Stimulated activated CD4-positive, alpha-beta T cell treated with anti-CD3 and anti-CD28 coated beads, Interleukin-1b, Interleukin-23, amount 100 ng/mL, for 1 hour (primary cell): ENCODE results near the gene BSN.

Source experiments
- DNase-seq, 2 donors: peaks; one replicate each; pipeline ENCODE4 v3.0.0-alpha.2; 2020; ENCODE audit warnings: low read depth in 2 of 2

Gene BSN

DNA sequence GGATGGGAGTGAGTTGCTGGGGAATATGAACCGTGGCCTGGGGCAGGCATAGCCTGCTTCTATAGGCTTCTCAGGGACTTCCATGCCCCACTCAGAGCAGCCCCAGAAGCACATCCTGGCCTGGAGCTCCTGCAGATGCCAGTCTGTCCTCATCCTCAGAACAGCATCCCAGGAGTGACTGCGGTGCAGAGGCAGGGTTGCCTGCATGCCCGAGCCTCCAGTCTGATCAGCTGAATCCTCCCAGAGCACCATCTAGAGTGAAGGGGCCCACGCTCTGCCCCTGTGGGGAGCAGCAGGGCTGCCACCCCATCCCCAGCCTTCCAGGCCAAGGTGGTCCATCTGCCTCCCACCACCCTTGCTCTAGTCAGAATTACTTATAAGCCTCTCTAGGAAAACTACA is 75.2 kb downstream of the BSN start:
- no peak for DNase-seq

DNA sequence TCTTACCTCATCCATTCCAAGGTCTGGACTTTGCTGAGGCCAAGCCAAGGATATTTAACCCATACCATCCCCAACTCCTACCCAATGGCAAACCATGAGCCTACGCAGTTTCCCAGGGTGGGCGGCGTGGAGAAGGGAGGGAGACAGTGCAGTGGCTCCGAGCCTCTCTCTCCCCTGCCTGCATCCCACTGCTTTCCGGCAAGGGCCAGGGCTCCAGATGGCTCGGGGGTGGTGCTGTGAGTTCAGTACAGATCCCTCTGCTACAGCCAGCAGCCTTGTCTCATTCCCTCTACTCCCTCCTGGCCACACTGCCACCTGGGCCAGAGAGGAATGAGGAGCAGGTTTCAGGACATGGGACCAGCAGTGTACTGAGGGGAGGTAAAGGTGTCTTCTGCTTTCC is 75.6 kb downstream of the BSN start:
- no peak for DNase-seq

DNA sequence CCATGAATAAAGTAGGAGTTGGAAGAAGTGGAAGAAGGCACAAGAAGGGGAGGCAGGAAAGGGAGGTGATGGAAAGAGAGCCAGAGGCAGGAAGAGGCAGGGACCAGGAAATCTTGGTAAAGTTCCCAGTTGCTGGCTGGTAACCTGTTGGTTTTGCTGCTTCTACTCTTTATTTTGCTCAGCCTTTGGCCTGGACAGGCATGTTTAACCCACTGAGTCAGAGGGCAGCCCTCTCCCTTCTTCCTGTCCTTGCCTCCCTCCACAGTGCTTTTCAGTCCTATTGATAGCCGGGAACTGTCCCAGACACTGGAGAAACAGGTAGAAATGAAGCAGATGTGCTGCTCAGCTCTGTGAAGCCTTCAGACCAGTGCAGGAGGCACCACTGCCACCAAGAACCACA is 76.5 kb downstream of the BSN start:
- no peak for DNase-seq

DNA sequence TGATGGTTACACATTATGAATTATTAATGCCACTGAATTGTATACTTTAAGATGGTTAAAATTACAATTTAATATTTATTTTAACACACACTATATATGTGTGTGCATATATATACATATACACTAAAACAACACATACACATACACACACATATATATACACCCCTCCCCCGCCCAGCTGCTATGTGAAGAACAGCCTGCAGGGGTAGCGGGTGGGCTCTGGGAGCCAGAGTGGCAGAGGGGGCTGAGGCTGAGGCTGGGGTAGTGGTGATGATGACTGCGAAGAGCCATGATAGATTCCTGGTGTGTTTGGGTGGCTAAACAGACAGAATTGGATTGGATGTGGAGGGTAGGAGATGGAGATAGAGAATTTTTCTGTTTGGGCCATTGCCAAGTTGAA is 80.5 kb downstream of the BSN start:
- DNase-seq = no peak

DNA sequence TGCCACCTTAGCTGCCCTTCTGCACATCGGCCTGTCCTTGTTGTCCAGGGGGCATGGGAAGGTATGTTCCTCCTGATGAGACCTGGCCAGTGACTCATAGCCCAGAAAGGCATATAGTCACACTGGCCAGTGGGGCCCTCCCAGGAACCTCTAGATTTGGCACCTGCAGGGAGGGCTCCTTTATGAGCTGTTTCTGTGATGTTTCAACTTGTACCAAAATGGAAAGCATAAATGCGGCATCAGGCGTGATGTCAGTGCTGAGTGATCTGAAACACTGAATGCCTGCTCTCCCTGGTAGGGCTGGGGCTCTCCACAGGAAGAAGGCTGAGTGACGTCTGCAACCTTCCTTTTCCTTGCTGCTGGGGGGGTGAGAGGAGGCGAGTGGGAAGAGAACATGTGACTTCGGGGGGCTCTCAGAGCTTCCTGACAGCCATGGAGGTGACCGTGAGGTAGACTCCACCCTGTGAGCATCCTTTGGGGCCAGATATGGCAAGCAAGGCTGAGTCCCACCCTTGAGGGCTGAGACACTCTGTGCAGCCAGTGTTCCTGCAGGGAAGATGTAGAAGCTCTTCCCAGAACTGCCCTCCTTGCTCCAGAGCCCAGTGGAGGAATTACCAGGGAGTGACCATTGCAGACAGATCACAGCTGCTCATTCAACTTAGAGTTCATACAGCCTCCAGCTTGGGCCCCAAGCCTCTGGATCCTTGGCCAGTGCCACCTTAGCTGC is 82.8 kb downstream of the BSN start:
- no peak for DNase-seq

DNA sequence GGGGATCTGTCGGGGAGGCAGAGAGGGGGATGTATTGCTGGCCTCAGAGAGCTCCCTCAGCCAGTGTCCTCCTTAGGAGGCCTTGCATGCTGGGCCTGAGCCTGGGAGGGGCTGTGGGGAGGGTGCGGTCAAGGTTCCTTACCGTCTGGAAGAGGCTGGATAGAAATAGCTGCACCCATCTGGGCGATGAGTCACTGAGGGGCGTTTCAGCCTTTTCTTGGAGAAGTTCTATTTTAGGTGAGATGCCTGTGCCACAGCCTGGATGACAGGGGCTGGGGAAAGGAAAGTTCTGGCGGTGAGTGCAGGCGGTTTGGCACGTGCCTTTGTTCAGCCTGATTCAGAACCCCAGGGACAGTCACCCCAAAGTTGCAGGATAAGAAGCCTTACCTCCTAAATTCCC is 84.2 kb downstream of the BSN start:
- DNase-seq = no peak

DNA sequence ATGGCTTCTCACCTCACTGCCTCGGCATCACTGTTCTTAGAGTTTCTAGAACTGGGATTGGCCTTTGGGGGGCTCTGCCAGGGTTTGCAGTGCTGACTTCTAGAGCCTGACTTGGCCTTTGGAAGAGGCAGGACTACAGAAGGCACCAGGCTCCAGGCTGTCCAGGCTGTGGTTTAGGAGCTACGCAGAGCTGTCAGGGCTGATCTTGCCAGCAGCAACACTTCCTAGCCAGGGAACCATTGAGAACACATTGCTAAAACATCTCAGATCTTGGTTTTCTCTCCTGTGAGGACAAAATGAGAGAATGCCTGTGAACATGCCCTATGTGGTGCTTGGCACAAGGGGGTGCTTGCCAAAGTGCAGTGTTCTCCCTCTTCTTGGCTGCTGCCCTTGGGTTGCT is 85.3 kb downstream of the BSN start:
- DNase-seq = no peak

DNA sequence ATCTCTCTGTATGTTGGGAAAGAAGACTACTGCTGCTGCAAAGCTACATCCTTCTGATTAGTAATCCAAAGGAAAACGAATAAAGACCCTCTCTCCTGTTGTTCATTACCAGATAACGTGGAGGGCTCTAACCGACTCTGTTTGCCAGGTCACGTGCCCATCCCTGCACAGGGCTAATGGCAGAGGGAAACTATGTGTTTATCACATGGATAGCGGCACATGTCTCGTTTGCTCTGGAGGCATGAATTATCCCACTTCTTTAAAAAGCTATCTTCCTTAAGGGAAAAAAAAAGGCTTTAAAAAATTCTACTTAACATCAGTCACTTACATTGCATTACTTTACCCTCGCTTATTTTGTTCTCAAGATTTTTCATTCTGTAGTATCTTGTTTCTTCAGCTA is 87.0 kb downstream of the BSN start:
- DNase-seq = no peak

DNA sequence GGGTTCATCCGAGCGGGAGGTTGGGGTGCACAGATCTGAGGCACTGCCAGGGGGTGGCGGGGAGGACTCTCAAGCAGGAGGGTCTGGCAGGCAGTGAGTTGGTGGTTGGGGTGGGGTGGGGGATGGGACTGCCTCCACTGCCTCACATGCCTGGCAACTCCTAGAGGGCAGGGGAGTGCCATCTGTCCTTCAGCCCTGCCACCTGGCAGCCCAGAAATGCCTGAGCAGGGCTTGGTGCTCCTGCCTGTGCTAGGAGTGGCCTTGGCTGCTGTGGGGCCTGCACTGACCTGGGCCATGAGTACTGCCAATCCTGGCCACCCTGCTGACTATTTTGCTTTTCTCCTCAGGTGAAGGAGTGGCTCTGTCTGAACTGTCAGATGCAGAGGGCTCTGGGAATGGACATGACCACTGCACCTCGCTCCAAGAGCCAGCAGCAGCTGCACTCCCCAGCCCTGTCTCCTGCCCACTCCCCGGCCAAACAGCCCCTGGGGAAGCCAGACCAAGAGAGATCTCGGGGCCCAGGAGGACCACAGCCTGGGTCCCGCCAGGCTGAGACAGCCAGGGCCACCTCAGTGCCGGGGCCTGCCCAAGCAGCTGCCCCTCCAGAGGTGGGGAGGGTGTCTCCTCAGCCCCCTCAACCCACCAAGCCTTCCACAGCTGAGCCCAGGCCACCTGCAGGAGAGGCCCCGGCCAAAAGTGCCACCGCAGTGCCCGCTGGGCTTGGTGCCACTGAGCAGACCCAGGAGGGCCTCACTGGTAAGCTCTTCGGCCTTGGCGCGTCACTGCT is 87.8 kb downstream of the BSN start:
- no peak for DNase-seq

DNA sequence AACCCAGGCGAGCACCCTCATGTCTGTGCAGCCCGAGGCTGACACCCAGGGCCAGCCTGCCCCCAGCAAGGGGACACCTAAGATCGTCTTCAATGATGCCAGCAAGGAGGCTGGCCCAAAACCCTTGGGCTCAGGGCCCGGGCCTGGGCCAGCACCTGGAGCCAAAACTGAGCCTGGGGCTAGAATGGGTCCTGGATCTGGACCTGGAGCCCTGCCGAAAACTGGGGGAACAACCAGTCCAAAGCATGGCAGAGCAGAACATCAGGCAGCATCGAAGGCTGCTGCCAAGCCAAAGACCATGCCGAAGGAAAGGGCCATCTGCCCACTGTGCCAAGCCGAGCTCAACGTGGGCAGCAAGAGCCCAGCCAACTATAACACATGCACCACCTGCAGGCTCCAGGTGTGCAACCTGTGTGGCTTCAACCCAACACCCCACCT is 88.5 kb downstream of the BSN start:
- DNase-seq = no peak

DNA sequence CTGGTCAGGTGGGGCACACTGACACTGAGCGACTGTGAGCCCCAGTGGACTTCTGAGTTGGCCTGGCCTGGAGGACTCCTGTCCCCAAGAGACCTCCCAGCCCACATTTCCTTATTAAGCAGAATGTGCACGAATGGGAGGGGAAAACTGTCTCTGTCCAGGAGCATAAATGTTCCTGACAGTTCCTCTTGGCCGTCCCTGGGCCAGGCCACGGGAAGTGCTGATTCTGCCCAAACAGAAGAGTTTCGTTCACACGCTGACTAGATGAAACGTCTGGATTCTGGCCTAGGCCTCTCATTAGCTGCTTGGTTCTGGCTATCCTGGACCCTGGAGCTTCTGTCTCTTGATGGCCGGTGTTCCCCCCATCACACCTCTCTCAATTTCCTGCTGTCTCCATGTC is 90.4 kb downstream of the BSN start:
- no peak for DNase-seq

DNA sequence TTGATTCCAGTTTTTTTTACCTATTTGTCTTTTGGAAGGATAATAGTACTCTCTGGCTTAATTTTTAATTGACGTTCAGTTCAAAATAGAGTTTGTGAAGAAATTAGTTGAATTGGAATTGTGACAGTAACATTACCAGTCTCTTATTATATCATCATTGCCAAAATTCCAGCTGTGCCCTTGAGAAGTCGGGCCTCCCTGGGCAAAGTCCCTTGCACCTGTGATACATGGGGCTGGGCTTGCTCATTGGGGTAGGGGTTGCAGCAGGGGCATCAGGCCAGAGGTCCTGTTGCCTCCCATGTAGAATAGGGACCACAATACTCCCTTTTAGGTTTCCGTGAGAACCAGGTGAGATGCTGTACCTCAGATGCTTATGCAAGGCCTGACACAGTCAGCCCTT is 92.0 kb downstream of the BSN start:
- DNase-seq = no peak

DNA sequence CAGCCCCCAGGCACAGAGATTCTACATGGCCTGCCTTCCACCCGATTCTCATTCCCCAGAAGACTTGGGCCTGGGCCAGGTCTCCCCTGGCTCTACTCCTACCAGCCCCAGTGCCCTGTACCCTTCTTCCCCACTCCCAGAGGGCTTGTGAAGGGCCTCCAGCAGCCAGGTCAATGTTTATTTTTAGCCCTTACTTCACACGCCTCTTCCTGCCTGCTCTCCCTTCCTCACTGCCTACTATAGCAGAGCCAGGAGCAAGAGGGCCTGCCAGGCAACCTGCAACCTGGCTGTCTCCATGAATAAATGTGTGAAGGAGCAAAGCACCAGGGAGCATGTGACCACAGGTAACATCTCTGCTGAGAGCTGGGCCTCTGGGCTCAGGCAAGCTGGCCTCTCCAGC is 93.5 kb downstream of the BSN start:
- no peak for DNase-seq

DNA sequence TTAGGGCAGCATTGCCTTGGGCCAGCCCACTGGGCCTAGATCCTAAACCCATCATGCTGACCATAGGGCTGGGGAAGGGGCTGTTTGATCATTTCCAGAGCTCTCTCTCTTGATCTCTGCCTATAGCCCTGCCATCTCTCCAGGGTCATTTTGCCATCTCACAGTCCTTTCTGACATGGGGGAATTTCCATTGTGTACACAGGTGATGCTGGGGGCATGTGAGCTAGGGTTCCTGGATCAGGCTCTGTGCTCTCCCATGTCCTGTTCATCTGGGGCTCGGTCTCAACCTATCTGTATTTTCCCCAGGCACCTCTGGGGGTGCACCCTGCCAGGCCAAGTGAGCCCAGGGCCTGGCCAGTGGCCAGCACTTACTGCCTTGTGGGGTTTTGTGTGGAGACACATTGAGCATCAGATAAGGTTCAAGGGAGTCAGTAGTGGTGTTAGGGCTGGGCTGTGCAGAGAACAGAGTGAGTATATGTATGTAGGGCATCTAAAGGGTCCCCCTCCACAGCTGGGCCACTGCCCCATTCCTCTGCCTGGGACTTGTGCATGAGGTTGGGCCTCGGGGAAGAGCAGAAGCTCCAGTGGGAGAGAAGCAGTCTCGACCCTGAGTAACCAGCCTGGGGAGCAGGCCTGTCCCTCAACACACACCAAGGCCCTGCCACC is 94.2 kb downstream of the BSN start:
- no peak for DNase-seq

DNA sequence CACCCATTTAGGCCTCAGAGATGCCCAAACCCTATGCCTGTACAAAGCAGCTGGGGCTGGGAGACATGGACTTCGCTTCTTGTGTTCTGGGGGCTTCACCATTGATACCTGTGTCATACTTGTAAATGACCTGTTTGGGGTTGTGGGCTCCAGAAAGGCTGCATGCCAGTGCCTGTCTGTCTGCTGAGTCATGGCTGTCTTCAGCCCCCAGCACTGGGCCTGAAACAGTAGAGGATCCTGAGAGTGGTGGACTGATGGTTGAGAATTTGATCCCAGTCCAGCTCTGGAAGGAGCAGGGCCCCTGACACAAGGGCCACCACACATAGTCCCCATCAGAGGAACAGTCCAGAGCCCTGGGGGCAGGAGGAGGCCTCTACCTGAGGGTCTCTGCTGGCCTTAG is 95.3 kb downstream of the BSN start:
- no peak for DNase-seq

DNA sequence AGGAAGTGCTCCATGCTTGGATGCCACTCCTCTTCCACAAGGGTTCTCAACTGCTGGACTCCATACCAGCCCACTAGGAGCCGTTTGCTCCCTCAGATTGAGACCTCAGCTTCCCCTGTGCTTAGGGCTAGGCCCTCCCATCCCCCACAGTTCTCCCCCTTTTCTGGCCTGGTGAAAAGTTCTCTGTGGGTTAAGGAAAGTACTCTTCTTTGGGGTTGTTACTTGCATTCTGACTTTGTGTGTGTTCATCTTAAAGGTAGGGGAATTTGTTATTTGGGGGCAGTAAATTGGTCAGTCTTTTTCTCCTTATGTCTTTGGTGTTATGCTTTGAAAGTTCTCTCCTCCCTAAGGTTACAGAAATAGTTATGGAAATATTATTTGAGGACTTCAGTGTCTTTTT is 95.9 kb downstream of the BSN start:
- DNase-seq = no peak

DNA sequence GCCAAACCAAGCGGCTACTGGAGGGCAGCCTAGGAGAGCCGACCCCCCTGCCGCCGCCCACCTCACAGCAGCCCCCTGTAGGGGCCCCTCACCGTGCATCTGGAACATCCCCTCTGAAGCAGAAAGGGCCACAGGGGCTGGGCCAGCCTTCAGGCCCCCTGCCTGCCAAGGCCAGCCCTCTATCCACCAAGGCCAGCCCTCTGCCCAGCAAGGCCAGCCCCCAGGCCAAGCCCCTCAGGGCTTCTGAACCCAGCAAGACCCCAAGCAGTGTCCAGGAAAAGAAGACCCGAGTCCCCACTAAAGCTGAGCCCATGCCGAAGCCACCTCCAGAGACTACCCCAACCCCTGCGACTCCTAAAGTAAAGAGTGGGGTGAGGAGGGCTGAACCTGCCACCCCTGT is 96.4 kb downstream of the BSN start:
- DNase-seq = no peak

DNA sequence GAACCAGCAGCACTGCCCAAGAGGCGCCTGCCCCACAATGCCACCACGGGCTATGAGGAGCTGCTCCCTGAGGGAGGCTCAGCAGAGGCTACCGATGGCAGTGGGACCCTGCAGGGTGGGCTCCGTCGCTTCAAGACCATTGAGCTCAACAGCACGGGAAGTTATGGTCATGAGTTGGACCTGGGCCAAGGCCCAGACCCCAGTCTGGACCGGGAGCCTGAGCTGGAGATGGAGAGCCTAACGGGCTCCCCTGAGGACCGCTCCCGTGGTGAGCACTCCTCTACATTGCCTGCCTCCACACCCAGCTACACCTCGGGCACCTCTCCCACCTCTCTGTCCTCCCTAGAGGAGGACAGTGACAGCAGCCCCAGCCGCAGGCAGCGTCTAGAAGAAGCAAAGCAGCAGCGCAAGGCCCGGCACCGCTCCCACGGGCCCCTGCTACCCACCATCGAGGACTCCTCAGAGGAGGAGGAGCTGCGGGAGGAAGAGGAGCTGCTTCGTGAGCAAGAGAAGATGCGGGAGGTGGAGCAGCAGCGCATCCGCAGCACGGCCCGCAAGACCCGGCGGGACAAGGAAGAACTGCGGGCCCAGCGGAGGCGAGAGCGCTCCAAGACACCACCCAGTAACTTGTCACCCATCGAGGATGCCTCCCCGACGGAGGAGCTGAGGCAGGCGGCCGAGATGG is 98.1 kb downstream of the BSN start:
- no peak for DNase-seq

DNA sequence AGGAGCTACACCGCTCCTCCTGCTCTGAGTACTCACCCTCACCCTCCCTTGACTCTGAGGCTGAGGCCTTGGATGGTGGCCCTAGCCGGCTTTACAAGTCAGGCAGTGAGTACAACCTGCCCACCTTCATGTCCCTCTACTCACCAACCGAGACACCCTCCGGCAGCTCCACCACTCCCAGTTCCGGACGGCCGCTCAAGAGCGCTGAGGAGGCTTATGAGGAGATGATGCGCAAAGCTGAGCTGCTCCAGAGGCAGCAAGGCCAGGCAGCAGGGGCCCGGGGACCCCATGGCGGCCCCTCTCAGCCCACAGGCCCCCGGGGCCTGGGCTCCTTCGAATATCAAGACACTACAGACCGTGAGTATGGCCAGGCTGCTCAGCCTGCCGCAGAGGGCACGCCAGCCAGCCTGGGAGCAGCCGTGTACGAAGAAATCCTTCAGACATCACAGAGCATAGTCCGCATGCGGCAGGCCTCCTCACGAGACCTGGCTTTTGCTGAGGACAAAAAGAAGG is 98.7 kb downstream of the BSN start:
- DNase-seq = no peak

DNA sequence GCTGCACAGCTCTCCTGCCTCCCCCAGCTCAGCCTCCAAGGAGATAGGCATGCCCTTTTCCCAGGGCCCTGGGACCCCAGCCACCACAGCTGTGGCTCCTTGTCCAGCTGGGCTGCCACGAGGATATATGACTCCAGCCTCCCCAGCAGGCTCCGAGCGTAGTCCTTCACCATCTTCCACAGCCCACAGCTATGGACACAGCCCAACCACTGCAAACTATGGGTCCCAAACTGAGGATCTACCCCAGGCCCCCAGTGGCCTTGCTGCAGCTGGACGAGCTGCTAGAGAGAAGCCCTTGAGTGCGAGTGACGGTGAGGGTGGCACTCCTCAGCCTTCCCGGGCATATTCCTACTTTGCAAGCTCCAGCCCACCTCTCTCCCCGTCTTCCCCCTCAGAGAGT is 99.3 kb downstream of the BSN start:
- no peak for DNase-seq

DNA sequence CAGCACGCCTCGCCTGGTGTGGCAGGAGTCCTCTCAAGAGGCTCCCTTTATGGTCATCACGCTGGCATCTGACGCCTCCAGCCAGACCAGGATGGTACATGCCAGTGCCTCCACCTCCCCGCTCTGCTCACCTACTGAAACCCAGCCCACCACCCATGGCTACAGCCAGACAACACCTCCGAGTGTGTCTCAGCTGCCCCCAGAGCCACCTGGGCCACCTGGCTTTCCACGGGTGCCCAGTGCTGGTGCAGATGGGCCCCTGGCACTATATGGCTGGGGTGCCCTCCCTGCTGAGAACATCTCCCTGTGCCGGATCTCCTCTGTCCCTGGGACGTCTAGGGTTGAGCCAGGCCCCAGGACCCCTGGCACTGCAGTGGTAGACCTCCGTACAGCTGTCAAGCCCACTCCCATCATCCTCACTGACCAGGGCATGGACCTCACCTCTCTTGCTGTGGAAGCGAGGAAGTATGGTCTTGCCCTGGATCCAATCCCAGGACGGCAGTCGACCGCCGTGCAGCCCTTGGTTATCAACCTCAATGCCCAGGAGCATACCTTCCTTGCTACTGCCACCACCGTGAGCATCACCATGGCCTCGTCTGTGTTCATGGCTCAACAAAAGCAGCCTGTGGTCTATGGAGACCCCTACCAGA is 100.0 kb downstream of the BSN start:
- DNase-seq = no peak
